HG03354 (cell line): ENCODE results near the gene MAGI3.
"Not testable (repeated sequence)": the region's sequence is repeated elsewhere in the genome, so short reads cannot be mapped to it uniquely, and the experiment has no call there.

Experiments used
- ATAC-seq: cut with Tn5 transposase; IDR thresholded peaks from one replicate; pipeline ENCODE4 v1.9.1; 2021; ENCODE audit warnings: mild to moderate bottlenecking; ENCODE audit not compliant: unreplicated experiment, poor library complexity, severe bottlenecking

Gene MAGI3

GRCh38 chr1:113396102-113396501 lies 5.8 kb downstream of the MAGI3 start:
- ATAC-seq = no peak

- ATAC-seq = no peak
Measured at GRCh38 chr1:113396585-113396984, 6.3 kb downstream of the MAGI3 start.

GRCh38 chr1:113399062-113399583 lies 8.8 kb downstream of the MAGI3 start:
- ATAC-seq = no peak

DNA sequence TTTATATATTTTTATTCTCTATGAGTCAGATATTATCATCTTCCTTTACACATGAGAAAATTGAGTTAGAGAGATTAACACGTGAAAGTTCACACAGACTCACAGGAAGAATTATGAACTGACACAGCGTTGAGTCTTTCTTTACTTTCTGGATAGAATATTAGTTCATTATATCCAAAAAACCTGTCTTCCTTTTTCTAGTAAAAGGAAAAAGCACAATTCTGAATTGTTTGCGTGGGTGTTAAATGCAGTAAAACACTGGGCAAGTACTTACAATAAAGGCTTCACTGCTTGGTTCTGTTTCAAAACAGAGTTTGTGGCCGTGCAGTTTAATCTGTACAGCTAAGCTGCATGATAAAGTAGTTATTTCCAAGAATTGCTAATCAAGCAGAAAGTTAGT lies 10.8 kb downstream of the MAGI3 start:
- no peak for ATAC-seq

- ATAC-seq = no peak
Measured at GRCh38 chr1:113401728-113402127, 11.4 kb downstream of the MAGI3 start.

- no peak for ATAC-seq
Measured at GRCh38 chr1:113403065-113403464, 12.8 kb downstream of the MAGI3 start.

DNA sequence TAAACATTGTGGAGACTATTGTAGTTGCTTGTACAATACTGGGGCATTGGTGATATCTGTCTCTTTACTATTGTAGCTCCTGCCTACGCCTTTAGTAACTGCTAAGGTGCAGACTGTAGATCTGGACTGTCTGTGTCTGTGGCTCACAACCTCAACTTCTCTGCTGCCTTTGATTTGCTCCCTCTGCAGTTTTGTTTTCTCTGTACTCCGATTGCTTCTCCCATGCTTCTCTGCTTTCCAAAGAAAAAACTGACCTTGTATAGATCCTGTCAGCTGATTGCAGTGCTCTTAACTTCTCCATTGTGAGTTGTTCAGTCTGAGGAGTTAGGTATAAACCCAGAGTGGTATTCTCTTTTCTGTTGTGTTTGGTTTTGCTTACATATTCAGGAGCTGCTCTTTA lies 15.3 kb downstream of the MAGI3 start:
- no peak for ATAC-seq

GRCh38 chr1:113406149-113406548 lies 15.8 kb downstream of the MAGI3 start:
- not testable (repeated sequence) for ATAC-seq

- no peak for ATAC-seq
Measured at GRCh38 chr1:113409363-113409762, 19.0 kb downstream of the MAGI3 start.

DNA sequence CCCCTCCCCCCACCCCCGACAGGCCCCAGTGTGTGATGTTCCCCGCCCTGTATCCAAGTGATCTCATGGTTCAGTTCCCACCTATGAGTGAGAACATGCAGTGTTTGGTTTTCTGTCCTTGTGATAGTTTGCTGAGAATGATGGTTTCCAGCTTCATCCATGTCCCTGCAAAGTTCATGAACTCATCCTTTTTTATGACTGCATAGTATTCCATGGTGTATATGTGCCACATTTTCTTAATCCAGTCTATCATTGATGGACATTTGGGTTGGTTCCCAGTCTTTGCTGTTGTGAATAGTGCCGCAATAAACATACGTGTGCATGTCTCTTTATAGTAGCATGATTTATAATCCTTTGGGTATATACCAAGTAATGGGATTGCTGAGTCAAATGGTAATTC lies 21.7 kb downstream of the MAGI3 start:
- ATAC-seq = not testable (repeated sequence)

DNA sequence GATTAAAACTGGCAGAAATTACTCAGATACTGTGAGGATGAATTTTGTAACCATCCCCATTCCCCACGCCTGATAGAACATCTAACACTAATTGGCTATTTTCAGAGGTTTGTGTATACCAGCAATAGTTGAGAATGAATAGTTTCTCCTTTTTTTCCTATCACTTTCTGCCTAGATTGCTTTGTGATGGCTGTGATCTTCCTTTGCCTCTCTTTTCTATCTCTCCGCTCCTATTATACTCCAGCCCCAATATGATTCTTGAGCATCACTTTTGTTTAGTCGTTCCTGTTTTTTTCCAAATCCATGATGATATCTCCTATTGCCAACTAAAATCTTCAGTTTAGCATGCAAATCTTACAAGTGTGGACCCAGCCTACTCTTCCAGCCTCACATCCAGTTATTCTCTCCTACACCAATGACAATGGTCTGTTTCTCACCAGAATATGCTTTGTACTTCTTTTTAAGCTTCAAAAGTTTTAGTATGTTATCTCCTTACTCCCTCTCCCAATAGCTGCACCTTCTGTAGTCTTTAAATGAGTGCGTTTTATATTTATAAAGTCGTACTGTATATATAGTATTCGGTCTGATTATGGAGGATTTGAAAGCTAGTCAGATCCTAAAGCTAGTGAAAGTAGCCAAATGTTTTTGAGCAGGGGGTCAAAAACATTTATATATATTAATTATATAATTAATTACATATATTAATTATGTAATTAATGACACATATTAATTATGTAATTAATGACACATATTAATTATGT lies 25.2 kb downstream of the MAGI3 start:
- ATAC-seq = no peak

- ATAC-seq = not testable (repeated sequence)
Measured at GRCh38 chr1:113416071-113416470, 25.8 kb downstream of the MAGI3 start.

GRCh38 chr1:113416496-113416895 lies 26.2 kb downstream of the MAGI3 start:
- no peak for ATAC-seq

GRCh38 chr1:113422315-113423068 lies 32.2 kb downstream of the MAGI3 start:
- no peak for ATAC-seq

GRCh38 chr1:113423826-113424225 lies 33.5 kb downstream of the MAGI3 start:
- ATAC-seq = no peak

GRCh38 chr1:113429461-113430153 lies 39.3 kb downstream of the MAGI3 start:
- ATAC-seq = no peak

DNA sequence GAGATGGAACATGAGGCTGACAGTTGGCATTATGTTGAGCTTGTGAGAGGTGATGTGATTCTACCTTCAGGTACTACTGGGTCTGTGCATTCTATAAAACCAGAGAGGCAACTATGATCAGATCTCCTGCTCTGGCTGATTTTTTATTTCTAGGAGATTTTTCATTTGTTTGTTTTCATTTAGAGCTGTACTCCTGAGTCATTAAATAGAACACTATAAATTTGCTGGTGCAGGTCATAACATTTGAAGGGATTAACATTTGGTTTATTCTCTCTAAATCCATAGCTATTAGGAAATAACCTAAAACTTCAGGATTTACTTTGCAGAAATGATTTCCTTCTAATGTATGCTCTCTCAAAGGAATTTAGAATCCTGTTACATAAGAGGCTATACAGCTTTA lies 42.9 kb downstream of the MAGI3 start:
- no peak for ATAC-seq

GRCh38 chr1:113434081-113434873 lies 44.0 kb downstream of the MAGI3 start:
- no peak for ATAC-seq

DNA sequence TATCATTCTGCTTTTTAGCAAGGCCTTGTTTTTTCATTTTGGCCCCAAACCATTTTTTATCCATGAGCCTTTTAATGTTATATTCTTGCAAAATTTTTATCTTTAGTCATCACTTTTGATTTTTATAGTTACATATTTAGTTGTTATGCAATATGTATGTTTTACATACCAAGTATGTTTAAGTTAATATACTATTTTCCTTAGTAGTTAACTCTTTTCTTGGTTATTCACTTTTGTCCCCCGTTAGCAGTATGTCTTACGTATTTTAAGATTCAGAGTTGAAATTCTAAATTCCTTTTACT lies 44.5 kb downstream of the MAGI3 start:
- ATAC-seq = no peak
